Renal cortex interstitium (tissue), 15 donors: ENCODE results near the gene CYLC2. TPM values are rescaled to one million over a fixed set of nuclear protein-coding genes. Genes with fewer than 3 reads are reported as not detected.

Source experiments
- DNase-seq, 11 donors: peaks; one replicate each; pipeline ENCODE4 v3.0.0-alpha.2; 2013; ENCODE audit warnings: low read depth in 9 of 11, low spot score in 4 of 11; ENCODE audit errors: extremely low read depth in 1 of 11
- long read RNA-seq, 16 experiments: transcript quantifications; one replicate each; lab custom pipeline, GENCODE V29; 2026
- polyA plus RNA-seq, 3 donors: library from polyadenylated mRNA; unstranded; fragments of 120-200 nt; gene quantifications; one replicate each; pipeline ENCODE4 v1.2.1, GENCODE V29; 2013; ENCODE audit not compliant: insufficient read length in 3 of 3

Gene CYLC2
- polyA plus RNA-seq = not detected
- long read RNA-seq, donor 1 = 0 reads
- long read RNA-seq, donor 2 = 0 reads
- long read RNA-seq, donor 3 = 0 reads
- long read RNA-seq, donor 4 = 0 reads
- long read RNA-seq, donor 5 = 0 reads
- long read RNA-seq, donor 6 = 0 reads
- long read RNA-seq, donor 7 = 0 reads
- long read RNA-seq, donor 8 = 0 reads
- long read RNA-seq, donor 9 = 0 reads
- long read RNA-seq, donor 10 = 0 reads
- long read RNA-seq, donor 11 = 0 reads
- long read RNA-seq, donor 12 = 0 reads
- long read RNA-seq, donor 13 = 0 reads
- long read RNA-seq, donor 14 = 0 reads
- long read RNA-seq, donor 15 = 0 reads
- long read RNA-seq, donor 16 = 0 reads

- DNase-seq = no peak
Observed at GRCh38 chr9:102995033-102995432, at the start of gene CYLC2. CYLC2 (plus strand) TSS chr9:102995333; CDS start chr9:102995381, 48 bp downstream.

GRCh38 chr9:102950346-102950745, 44.8 kb upstream of the CYLC2 start:
- DNase-seq = no peak

GRCh38 chr9:102966999-102967398, 28.1 kb upstream of the CYLC2 start:
- no peak for DNase-seq

GRCh38 chr9:102967979-102968378, 27.2 kb upstream of the CYLC2 start:
- DNase-seq = no peak

GRCh38 chr9:102972780-102973179, 22.4 kb upstream of the CYLC2 start:
- no peak for DNase-seq

- DNase-seq = no peak
Observed at GRCh38 chr9:102974530-102974929, 20.6 kb upstream of the CYLC2 start.

GRCh38 chr9:102975251-102975650, 19.9 kb upstream of the CYLC2 start:
- peak in 2 of 11 donors; percentile 2 to 13 for DNase-seq

GRCh38 chr9:102985162-102985895, 9.8 kb upstream of the CYLC2 start:
- DNase-seq = peak in 6 of 11 donors; percentile 2 to 20 (median 11)

- DNase-seq = no peak
Observed at GRCh38 chr9:102986425-102986824, 8.7 kb upstream of the CYLC2 start.

- DNase-seq = no peak
Observed at GRCh38 chr9:103003689-103004088, 8.6 kb downstream of the CYLC2 start.

- DNase-seq = no peak
Observed at GRCh38 chr9:103014242-103014641, 19.1 kb downstream of the CYLC2 start.

- peak in 10 of 11 donors; percentile 3 to 20 (median 9) for DNase-seq
Observed at GRCh38 chr9:103025796-103026195, 30.7 kb downstream of the CYLC2 start.

GRCh38 chr9:103037508-103038477, 42.7 kb downstream of the CYLC2 start:
- no peak for DNase-seq

GRCh38 chr9:103041961-103042360, 46.8 kb downstream of the CYLC2 start:
- DNase-seq = no peak
